ENCODE data around the gene BLTP3B. TPM values are rescaled to one million over a fixed set of nuclear protein-coding genes. Genes with fewer than 3 reads are reported as not detected.

BLTP3B gene
- total and polyA plus RNA-seq, 2 of the 13 experiments (the other 11 are each of a cell fraction or from before 2014, with no cell fraction given): 15.6 to 24.4 TPM

DNA sequence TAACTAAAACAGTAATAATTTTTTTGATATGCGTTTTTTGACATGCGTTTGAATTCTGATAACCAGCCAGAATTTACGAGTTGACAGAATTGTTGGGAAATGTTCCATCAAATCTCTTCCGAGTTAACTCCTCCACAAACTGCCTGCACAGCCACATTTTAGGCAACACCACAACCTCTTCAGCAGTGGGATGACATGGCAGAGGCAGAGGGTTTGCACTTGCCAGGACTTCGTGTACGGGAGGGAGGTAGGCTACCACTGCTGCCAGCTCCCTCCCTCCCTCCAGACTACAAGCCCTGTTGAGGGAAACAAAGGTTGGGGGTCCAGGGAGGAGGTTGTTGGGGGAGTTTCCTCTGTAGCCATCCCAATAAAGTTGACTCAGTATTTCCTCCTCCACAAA lies 43.4 kb upstream of the BLTP3B start (continued):
- no peak for TF ChIP-seq HNF4G (IDR thresholded peaks at IDR 0.05; ENCODE audit: borderline replicate concordance, low read depth, low read length)
- TF ChIP-seq HNF4G (CRISPR knock-in tag; IDR thresholded peaks at IDR 0.05; ENCODE audit: borderline replicate concordance, low read depth): no peak

DNA sequence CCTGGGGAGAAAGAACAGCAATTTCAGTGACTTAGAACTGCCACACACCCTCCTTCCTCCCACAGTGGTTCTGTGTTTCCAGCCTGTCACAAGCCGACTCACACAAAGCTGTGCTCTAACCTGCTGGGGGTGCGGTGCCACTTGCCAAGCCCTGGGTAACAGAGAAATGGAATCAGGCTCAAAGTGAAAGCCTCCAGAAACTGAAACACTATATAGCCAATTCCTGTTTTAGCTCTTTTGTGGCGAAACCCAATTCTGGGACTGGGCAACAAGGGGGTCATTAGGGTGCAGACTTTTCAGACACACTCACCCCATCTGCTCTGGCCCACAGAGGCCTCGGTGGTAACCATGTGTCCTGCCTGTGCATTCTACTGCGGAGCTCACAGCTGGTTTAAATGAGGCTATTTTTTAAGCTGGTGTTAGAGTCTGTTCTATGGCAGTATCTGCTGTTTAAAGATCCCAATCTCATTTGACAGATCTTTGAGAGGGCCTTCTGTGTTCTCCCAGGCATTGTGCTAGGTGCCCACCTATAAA lies 42.8 kb upstream of the BLTP3B start:
- no peaks in the 10 kb centered on the region for H3K9me3 ChIP-seq (ENCODE audit: low read length)
- no peak overlapping the region for H3K4me2 ChIP-seq (ENCODE audit: low read depth, low read length)
- no peaks in the 10 kb centered on the region for H3K79me2 ChIP-seq (ENCODE audit: insufficient read depth, low read length)
- WGBS (ENCODE audit: low lambda C conversion rate): 100% methylated on average over 3 of the region's 5 CpGs
- no peak overlapping the region for H3K9ac ChIP-seq (ENCODE audit: insufficient read depth, low read depth, low read length)
- DNase-seq (ENCODE audit: low spot score) (no peak), FAIRE-seq (no peak), ATAC-seq (no peak)
- H2AFZ ChIP-seq (ENCODE audit: low read length): no peak overlapping the region
- ChIA-PET POLR2A (no interaction called here), CTCF (ENCODE audit: low intra/inter-chr PET ratio, low total read pairs) (no interaction called here)
- H3K36me3 ChIP-seq (replicated peaks in 1 of 2; ENCODE audit: control insufficient read depth in 1 of 2, insufficient read depth in 2 of 2, low read length in 2 of 2): peaks cover 0 to 17% of the 10 kb centered on the region in 2 experiments; a peak in 2 of 5 replicates
- no peaks in the 10 kb centered on the region for H4K20me1 ChIP-seq (ENCODE audit: insufficient read depth, low read length)
- H3K4me1 ChIP-seq (ENCODE audit: insufficient read depth, low read length): peaks cover 23% of the 10 kb centered on the region
- in situ Hi-C loops (cut with HindIII; ENCODE audit: extremely low pct_ligation_motif_present, low pct_unique_long_range_greater_than_20kb): no loop called here
- BruUV-seq (replicated peaks): no TSS peak
- TF ChIP-seq, protein P1, sequence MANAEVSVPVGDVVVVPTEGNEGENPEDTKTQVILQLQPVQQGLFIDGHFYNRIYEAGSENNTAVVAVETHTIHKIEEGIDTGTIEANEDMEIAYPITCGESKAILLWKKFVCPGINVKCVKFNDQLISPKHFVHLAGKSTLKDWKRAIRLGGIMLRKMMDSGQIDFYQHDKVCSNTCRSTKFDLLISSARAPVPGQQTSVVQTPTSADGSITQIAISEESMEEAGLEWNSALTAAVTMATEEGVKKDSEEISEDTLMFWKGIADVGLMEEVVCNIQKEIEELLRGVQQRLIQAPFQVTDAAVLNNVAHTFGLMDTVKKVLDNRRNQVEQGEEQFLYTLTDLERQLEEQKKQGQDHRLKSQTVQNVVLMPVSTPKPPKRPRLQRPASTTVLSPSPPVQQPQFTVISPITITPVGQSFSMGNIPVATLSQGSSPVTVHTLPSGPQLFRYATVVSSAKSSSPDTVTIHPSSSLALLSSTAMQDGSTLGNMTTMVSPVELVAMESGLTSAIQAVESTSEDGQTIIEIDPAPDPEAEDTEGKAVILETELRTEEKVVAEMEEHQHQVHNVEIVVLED (CRISPR knock-in tag; IDR thresholded peaks at IDR 0.05; ENCODE audit: borderline replicate concordance): no peak
- TF ChIP-seq HNF1B (CRISPR knock-in tag; IDR thresholded peaks at IDR 0.05) (no peak), CSRNP1 (CRISPR knock-in tag; IDR thresholded peaks at IDR 0.05) (no peak), CENPT (CRISPR knock-in tag; IDR thresholded peaks at IDR 0.05; ENCODE audit: low read depth) (no peak), ZNF484 (CRISPR knock-in tag; IDR thresholded peaks at IDR 0.05; ENCODE audit: borderline replicate concordance, low read depth) (no peak), NR2F2 (IDR thresholded peaks at IDR 0.05; ENCODE audit: borderline replicate concordance, low read depth) (no peak), ELK4 (CRISPR knock-in tag; IDR thresholded peaks at IDR 0.05; ENCODE audit: borderline replicate concordance) (no peak), ESRRA (CRISPR knock-in tag; IDR thresholded peaks at IDR 0.05; ENCODE audit: low read depth) (no peak), NFRKB (IDR thresholded peaks at IDR 0.05) (no peak), ZNF569 (CRISPR knock-in tag; IDR thresholded peaks at IDR 0.05; ENCODE audit: borderline replicate concordance) (no peak), ARHGAP35 (CRISPR knock-in tag; IDR thresholded peaks at IDR 0.05; ENCODE audit: borderline replicate concordance) (no peak), SMAD1 (CRISPR knock-in tag; IDR thresholded peaks at IDR 0.05; ENCODE audit: borderline replicate concordance, low read depth) (no peak), GTF3A (CRISPR knock-in tag; conservative IDR thresholded peaks at IDR 0.05) (no peak), KLF9 (CRISPR knock-in tag; IDR thresholded peaks at IDR 0.05; ENCODE audit: low read depth) (no peak)
- no peaks in the 10 kb centered on the region for H3K27me3 ChIP-seq (ENCODE audit: control insufficient read depth in 1 of 2, insufficient read depth in 2 of 2, low read length in 2 of 2)
- no peak overlapping the region for H3K4me3 ChIP-seq (replicated peaks in 1 of 3; ENCODE audit: insufficient read depth in 1 of 3, low read depth in 2 of 3, low read length in 3 of 3)
- intact Hi-C loops (cut with micrococcal nuclease; ENCODE audit: unreplicated experiment): no loop called here
- peak overlapping the region; percentile 5 for H3K27ac ChIP-seq (ENCODE audit: extremely low read length, insufficient read depth, low read length)

All from HepG2 (cell line).